GM23338 (cell line): ENCODE results near the gene HHIP. TPM values are rescaled to one million over a fixed set of nuclear protein-coding genes. Genes with fewer than 3 reads are reported as not detected.

Experiments used
- ATAC-seq: fragments of 200-7000 bp; cut with Tn5 transposase; 3 replicates; pipeline ENCODE4 v1.9.1; 2020
- DNase-seq: peaks from one replicate; pipeline ENCODE4 v3.0.0-alpha.2; 2015; ENCODE audit warnings: low spot score
- H2AFZ ChIP-seq: fragments of 200-600 bp; sonication (generic); 2 replicates; pipeline ENCODE4 v1.8.0; 2016; ENCODE audit warnings: antibody characterized with exemption, mild to moderate bottlenecking, moderate library complexity
- H3F3A ChIP-seq: fragments of 200-600 bp; sonication (generic); replicated peaks from 2 replicates; pipeline ENCODE4 v1.8.0; 2017; ENCODE audit warnings: antibody characterized with exemption, mixed run types, low read depth
- H3K27ac ChIP-seq: fragments of 200-600 bp; sonication (generic); 2 replicates; pipeline ENCODE4 v1.6.1; 2016; ENCODE audit warnings: low read depth
- H3K27me3 ChIP-seq: fragments of 200-600 bp; sonication (generic); 2 replicates; pipeline ENCODE4 v1.8.0; 2016; ENCODE audit warnings: mild to moderate bottlenecking, mixed run types, moderate library complexity; ENCODE audit not compliant: insufficient read depth
- H3K36me3 ChIP-seq: fragments of 200-600 bp; sonication (generic); 2 replicates; pipeline ENCODE4 v1.8.0; 2016; ENCODE audit warnings: mild to moderate bottlenecking; ENCODE audit not compliant: insufficient read depth
- H3K4me1 ChIP-seq: fragments of 200-600 bp; sonication (generic); 2 replicates; pipeline ENCODE4 v1.8.0; 2016; ENCODE audit warnings: mild to moderate bottlenecking, moderate library complexity; ENCODE audit not compliant: insufficient read depth
- H3K4me2 ChIP-seq: fragments of 200-600 bp; sonication (generic); 2 replicates; pipeline ENCODE4 v1.7.1; 2017; ENCODE audit warnings: mixed run types
- H3K4me3 ChIP-seq: fragments of 200-600 bp; sonication (generic); 2 replicates; pipeline ENCODE4 v1.6.1; 2016; ENCODE audit warnings: mixed run types
- H3K79me2 ChIP-seq: fragments of 200-600 bp; sonication (generic); replicated peaks from 2 replicates; pipeline ENCODE4 v1.8.0; 2017; ENCODE audit warnings: mild to moderate bottlenecking; ENCODE audit not compliant: insufficient read depth
- H3K9me2 ChIP-seq: fragments of 200-600 bp; sonication (generic); 2 replicates; pipeline ENCODE4 v1.8.0; 2017; ENCODE audit not compliant: insufficient read depth
- H4K20me1 ChIP-seq: fragments of 200-600 bp; sonication (generic); replicated peaks from 2 replicates; pipeline ENCODE4 v1.8.0; 2017; ENCODE audit warnings: mild to moderate bottlenecking; ENCODE audit not compliant: insufficient read depth
- H3K27ac Mint-ChIP-seq: 2 replicates; pipeline ENCODE4 v1.8.0; 2020; ENCODE audit warnings: inconsistent platforms, mild to moderate bottlenecking, moderate library complexity, mixed read lengths
- H3K27me3 Mint-ChIP-seq: 3 replicates; pipeline ENCODE4 v1.8.0; 2022; ENCODE audit warnings: low read depth, mild to moderate bottlenecking, moderate library complexity, mixed read lengths, inconsistent platforms; ENCODE audit not compliant: insufficient read depth, poor library complexity
- H3K36me3 Mint-ChIP-seq: 3 replicates; pipeline ENCODE4 v1.8.0; 2021; ENCODE audit warnings: low read depth, mild to moderate bottlenecking, inconsistent platforms, moderate library complexity, mixed read lengths
- H3K4me1 Mint-ChIP-seq: 3 replicates; pipeline ENCODE4 v1.8.0; 2020; ENCODE audit warnings: mild to moderate bottlenecking, inconsistent platforms, mixed read lengths
- H3K4me3 Mint-ChIP-seq: 3 replicates; pipeline ENCODE4 v1.8.0; 2021; ENCODE audit warnings: moderate library complexity, mild to moderate bottlenecking, inconsistent platforms, mixed read lengths
- H3K9me3 Mint-ChIP-seq: 3 replicates; pipeline ENCODE4 v1.8.0; 2020; ENCODE audit warnings: moderate library complexity, mild to moderate bottlenecking, inconsistent platforms, mixed read lengths
- CREB1 ChIP-seq: fragments of 250-450 bp; sonication (Bioruptor Pico); IDR thresholded peaks from 2 replicates; pipeline ENCODE4 v1.5.0; 2020; ENCODE audit warnings: low read depth, mild to moderate bottlenecking, moderate library complexity
- EZH2 ChIP-seq: fragments of 200-600 bp; sonication (generic); IDR thresholded peaks from one replicate; pipeline ENCODE4 v1.8.0; 2017; ENCODE audit warnings: antibody characterized with exemption, mild to moderate bottlenecking, low read depth; ENCODE audit not compliant: unreplicated experiment
- EZH2phosphoT487 ChIP-seq: fragments of 200-600 bp; sonication (generic); IDR thresholded peaks from one replicate; pipeline ENCODE4 v1.8.1; 2018; ENCODE audit warnings: antibody characterized with exemption; ENCODE audit not compliant: unreplicated experiment
- JUNB ChIP-seq: IDR thresholded peaks from one replicate; pipeline ENCODE4 v1.6.1; 2016; ENCODE audit warnings: antibody characterized with exemption; ENCODE audit not compliant: unreplicated experiment
- NANOG ChIP-seq: IDR thresholded peaks from 2 replicates; pipeline ENCODE4 v1.6.1; 2016; ENCODE audit warnings: antibody characterized with exemption, borderline replicate concordance
- POLR2AphosphoS5 ChIP-seq: IDR thresholded peaks from 2 replicates; pipeline ENCODE4 v1.6.1; 2016; ENCODE audit warnings: antibody characterized with exemption, low read depth
- REST ChIP-seq: IDR thresholded peaks from one replicate; pipeline ENCODE4 v1.6.1; 2018; ENCODE audit warnings: antibody characterized with exemption; ENCODE audit not compliant: unreplicated experiment
- ZNF114 ChIP-seq: fragments of 250-450 bp; sonication (Bioruptor Pico); IDR thresholded peaks from 2 replicates; pipeline ENCODE4 v1.5.0; 2020; ENCODE audit warnings: mild to moderate bottlenecking, moderate library complexity
- polyA plus RNA-seq: library from polyadenylated mRNA; unstranded; fragments of >200 nt; fragmentation: Nextera tagmentation; extraction: Ambion mirVana; gene quantifications from 2 replicates; pipeline ENCODE4 v1.2.1, GENCODE V29; 2016
- total RNA-seq: library from RNA; depleted of rRNA; stranded (reverse); fragments of >200 nt; shearing (Covaris generic); gene quantifications from 2 replicates; pipeline ENCODE4 v1.2.3, GENCODE V29; 2014
- TF ChIP-seq, protein P1 (sequence below), 2 experiments: fragments of 200-600 bp in 1 of 2; sonication (generic) in 1 of 2; conservative IDR thresholded peaks; 2 replicates each; pipeline versions ENCODE4 v1.5.1 to v1.6.1; 2016 to 2017; ENCODE audit warnings: antibody characterized with exemption in 2 of 2, low read depth in 2 of 2, mild to moderate bottlenecking in 2 of 2, moderate library complexity in 1 of 2

HHIP gene
- total and polyA plus RNA-seq, 2 experiments from 2014 or later = 2.5 to 4.2 TPM

GRCh38 chr4:144634978-144635747 lies 10.8 kb upstream of the HHIP start:
- Histone ChIP-seq H3K79me2 (no peaks in the 10 kb centered on the region), H3K27me3 (no peaks in the 10 kb centered on the region), H3F3A (no peaks in the 10 kb centered on the region), H3K4me1 (no peaks in the 10 kb centered on the region), H4K20me1 (no peaks in the 10 kb centered on the region), H3K36me3 (no peaks in the 10 kb centered on the region), H3K4me2 (no peak overlapping the region), H3K4me3 (no peak overlapping the region), H2AFZ (no peak overlapping the region), H3K27ac (no peak overlapping the region), H3K9me2 (no peaks in the 10 kb centered on the region)
- H3K27me3 Mint-ChIP-seq = no peaks in the 10 kb centered on the region
- no peak overlapping the region for H3K27ac Mint-ChIP-seq
- DNase-seq = no peak
- H3K4me3 Mint-ChIP-seq = no peak overlapping the region
- TF ChIP-seq, protein P1, sequence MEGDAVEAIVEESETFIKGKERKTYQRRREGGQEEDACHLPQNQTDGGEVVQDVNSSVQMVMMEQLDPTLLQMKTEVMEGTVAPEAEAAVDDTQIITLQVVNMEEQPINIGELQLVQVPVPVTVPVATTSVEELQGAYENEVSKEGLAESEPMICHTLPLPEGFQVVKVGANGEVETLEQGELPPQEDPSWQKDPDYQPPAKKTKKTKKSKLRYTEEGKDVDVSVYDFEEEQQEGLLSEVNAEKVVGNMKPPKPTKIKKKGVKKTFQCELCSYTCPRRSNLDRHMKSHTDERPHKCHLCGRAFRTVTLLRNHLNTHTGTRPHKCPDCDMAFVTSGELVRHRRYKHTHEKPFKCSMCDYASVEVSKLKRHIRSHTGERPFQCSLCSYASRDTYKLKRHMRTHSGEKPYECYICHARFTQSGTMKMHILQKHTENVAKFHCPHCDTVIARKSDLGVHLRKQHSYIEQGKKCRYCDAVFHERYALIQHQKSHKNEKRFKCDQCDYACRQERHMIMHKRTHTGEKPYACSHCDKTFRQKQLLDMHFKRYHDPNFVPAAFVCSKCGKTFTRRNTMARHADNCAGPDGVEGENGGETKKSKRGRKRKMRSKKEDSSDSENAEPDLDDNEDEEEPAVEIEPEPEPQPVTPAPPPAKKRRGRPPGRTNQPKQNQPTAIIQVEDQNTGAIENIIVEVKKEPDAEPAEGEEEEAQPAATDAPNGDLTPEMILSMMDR (conservative IDR thresholded peaks at IDR 0.05; ENCODE audit: low read depth in 2 of 2) = no peak
- TF ChIP-seq ZNF114 (CRISPR knock-in tag) = no peak
- no peak for TF ChIP-seq JUNB
- TF ChIP-seq REST = no peak
- TF ChIP-seq EZH2 = no peak
- H3K9me3 Mint-ChIP-seq = no peaks in the 10 kb centered on the region
- ATAC-seq = no peak
- no peaks in the 10 kb centered on the region for H3K36me3 Mint-ChIP-seq
- no peaks in the 10 kb centered on the region for H3K4me1 Mint-ChIP-seq

DNA sequence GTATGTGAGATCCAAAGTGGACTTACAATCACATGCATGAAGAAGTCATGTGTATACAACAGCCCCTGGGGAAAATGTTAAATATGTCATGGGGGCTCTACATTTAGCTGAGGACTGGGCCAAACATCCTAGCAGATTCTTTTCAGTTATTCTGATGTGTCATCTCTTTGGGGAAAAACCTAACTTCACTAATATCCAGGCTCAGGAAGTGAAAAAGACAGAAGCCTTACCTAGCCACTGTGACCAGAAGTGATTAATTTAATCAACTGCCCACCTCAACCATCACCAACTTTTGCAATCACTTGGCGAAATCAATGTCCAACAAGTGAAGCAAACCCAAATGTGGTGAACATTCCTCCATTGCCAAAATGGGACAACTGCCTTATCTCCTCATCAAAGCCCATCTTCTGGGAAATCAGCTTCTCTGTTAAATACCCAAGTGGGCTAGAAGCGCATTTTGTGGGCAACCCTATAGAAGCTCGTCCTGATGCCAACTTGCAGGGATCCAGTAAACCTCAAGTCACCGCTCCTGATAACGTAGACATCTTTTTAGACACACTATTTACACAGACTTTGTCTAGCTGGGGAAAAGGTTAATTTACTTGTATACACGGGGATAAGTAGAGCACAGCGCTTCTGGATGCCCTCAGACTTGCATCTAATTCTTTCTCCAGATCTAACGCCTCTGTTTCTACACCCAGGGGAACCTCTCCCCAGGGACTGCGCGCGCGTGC lies 1.4 kb upstream of the HHIP start:
- Mint-ChIP-seq H3K9me3 (no peaks in the 10 kb centered on the region), H3K36me3 (no peaks in the 10 kb centered on the region; the same call in 2 of the 3 replicates), H3K4me1 (peaks cover 31% of the 10 kb centered on the region), H3K27me3 (peaks cover 50% of the 10 kb centered on the region), H3K4me3 (peak overlapping the region; percentile 75), H3K27ac (no peak overlapping the region)
- TF ChIP-seq POLR2AphosphoS5 (no peak), CREB1 (CRISPR knock-in tag) (no peak), NANOG (no peak), EZH2phosphoT487 (no peak), JUNB (no peak), ZNF114 (CRISPR knock-in tag) (no peak), REST (no peak)
- H3K4me1 ChIP-seq = peaks cover 22% of the 10 kb centered on the region
- H3F3A ChIP-seq = no peaks in the 10 kb centered on the region
- H4K20me1 ChIP-seq = no peaks in the 10 kb centered on the region
- peaks cover 67% of the 10 kb centered on the region for H3K27me3 ChIP-seq
- H3K27ac ChIP-seq = no peak overlapping the region
- no peak for ATAC-seq
- no peaks in the 10 kb centered on the region for H3K9me2 ChIP-seq
- DNase-seq = no peak
- no peak overlapping the region for H2AFZ ChIP-seq
- H3K4me3 ChIP-seq = peak overlapping the region; percentile 58; the same call in 1 of the 2 replicates
- H3K79me2 ChIP-seq = no peaks in the 10 kb centered on the region
- H3K36me3 ChIP-seq = no peaks in the 10 kb centered on the region
- H3K4me2 ChIP-seq = peak overlapping the region; percentile 85
